ENCODE data around the gene CTSA.

- TF ChIP-seq EZH2 (IDR thresholded peaks at IDR 0.05; ENCODE audit: low read depth, unreplicated experiment): no peak
- TF ChIP-seq REST (IDR thresholded peaks at IDR 0.05; ENCODE audit: unreplicated experiment): no peak
- no peak for TF ChIP-seq POLR2AphosphoS5 (IDR thresholded peaks at IDR 0.05; ENCODE audit: low read depth)
- TF ChIP-seq, protein P1, sequence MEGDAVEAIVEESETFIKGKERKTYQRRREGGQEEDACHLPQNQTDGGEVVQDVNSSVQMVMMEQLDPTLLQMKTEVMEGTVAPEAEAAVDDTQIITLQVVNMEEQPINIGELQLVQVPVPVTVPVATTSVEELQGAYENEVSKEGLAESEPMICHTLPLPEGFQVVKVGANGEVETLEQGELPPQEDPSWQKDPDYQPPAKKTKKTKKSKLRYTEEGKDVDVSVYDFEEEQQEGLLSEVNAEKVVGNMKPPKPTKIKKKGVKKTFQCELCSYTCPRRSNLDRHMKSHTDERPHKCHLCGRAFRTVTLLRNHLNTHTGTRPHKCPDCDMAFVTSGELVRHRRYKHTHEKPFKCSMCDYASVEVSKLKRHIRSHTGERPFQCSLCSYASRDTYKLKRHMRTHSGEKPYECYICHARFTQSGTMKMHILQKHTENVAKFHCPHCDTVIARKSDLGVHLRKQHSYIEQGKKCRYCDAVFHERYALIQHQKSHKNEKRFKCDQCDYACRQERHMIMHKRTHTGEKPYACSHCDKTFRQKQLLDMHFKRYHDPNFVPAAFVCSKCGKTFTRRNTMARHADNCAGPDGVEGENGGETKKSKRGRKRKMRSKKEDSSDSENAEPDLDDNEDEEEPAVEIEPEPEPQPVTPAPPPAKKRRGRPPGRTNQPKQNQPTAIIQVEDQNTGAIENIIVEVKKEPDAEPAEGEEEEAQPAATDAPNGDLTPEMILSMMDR (conservative IDR thresholded peaks at IDR 0.05; ENCODE audit: low read depth in 2 of 2): no peak
- no peak for TF ChIP-seq CREB1 (CRISPR knock-in tag; IDR thresholded peaks at IDR 0.05; ENCODE audit: low read depth)
- no peak for TF ChIP-seq EZH2phosphoT487 (IDR thresholded peaks at IDR 0.05; ENCODE audit: unreplicated experiment)
- TF ChIP-seq NANOG (IDR thresholded peaks at IDR 0.05; ENCODE audit: borderline replicate concordance): no peak
- no peak for TF ChIP-seq JUNB (IDR thresholded peaks at IDR 0.05; ENCODE audit: unreplicated experiment)
- TF ChIP-seq, protein P2, sequence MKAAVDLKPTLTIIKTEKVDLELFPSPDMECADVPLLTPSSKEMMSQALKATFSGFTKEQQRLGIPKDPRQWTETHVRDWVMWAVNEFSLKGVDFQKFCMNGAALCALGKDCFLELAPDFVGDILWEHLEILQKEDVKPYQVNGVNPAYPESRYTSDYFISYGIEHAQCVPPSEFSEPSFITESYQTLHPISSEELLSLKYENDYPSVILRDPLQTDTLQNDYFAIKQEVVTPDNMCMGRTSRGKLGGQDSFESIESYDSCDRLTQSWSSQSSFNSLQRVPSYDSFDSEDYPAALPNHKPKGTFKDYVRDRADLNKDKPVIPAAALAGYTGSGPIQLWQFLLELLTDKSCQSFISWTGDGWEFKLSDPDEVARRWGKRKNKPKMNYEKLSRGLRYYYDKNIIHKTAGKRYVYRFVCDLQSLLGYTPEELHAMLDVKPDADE (IDR thresholded peaks at IDR 0.05): no peak
- no peak for TF ChIP-seq STAT1 (IDR thresholded peaks at IDR 0.05; ENCODE audit: unreplicated experiment)
These were observed 54.6 kb downstream of the CTSA start for GRCh38 chr20:45945678-45946148.

Measured in GM23338 (cell line).